ENCODE data around the gene ZXDA.
"Not testable (repeated sequence)": the region's sequence is repeated elsewhere in the genome, so short reads cannot be mapped to it uniquely, and the experiment has no call there.

Gene ZXDA, protein sequence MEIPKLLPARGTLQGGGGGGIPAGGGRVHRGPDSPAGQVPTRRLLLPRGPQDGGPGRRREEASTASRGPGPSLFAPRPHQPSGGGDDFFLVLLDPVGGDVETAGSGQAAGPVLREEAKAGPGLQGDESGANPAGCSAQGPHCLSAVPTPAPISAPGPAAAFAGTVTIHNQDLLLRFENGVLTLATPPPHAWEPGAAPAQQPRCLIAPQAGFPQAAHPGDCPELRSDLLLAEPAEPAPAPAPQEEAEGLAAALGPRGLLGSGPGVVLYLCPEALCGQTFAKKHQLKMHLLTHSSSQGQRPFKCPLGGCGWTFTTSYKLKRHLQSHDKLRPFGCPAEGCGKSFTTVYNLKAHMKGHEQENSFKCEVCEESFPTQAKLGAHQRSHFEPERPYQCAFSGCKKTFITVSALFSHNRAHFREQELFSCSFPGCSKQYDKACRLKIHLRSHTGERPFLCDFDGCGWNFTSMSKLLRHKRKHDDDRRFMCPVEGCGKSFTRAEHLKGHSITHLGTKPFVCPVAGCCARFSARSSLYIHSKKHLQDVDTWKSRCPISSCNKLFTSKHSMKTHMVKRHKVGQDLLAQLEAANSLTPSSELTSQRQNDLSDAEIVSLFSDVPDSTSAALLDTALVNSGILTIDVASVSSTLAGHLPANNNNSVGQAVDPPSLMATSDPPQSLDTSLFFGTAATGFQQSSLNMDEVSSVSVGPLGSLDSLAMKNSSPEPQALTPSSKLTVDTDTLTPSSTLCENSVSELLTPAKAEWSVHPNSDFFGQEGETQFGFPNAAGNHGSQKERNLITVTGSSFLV

DNA sequence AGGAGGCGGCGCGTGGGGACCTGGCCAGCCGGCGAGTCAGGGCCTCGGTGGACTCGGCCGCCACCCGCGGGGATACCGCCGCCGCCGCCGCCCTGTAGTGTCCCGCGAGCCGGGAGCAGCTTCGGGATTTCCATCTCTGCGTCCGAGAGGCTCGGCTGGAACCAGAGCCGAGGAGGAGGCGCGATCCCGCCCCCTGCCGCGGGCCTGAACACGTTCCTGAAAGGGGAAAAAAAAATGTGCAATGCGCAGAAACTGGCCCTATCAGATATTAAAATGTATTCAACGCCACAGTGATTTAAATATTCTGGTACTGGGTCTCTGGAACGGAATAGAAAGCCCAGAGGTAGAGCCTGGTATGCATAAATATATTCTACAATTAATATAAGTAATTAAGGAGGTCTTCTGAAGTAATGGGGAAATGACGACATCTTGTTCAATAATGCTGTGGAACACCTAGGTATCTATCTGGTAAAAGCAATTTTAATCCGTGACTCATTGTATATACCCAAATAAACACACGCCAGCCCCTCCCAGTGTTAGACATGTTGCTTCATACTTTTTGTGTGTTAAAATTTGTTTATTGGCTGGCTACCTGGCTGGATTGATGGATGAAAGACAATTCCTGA lies at the start of gene ZXDA:
Gene ZXDA (minus strand): TSS at position 172 of the 626 bp plus-strand sequence. CDS start 38 bp downstream, at position 134.
- DNase-seq (ENCODE audit: low spot score), result not testable (repeated sequence)

DNA sequence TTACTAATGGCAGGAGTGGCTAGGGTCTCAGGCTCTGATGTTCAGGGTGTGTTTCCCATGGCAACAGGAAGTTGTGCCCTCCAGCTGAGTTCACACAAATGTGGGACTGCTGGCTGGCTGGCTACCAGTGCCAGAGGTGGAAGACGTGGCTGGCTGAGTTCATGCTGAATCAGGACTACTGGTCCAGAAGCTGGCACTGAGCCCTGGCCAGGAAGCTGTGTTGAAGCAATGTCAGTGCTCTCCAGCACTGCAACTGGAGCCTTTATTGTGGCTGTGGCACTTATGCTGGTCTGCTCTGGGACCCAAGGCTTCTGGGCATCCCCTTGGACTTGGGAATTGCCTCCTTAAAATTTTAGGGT lies 42.0 kb upstream of the ZXDA start:
- no peak for DNase-seq (ENCODE audit: low spot score)

DNA sequence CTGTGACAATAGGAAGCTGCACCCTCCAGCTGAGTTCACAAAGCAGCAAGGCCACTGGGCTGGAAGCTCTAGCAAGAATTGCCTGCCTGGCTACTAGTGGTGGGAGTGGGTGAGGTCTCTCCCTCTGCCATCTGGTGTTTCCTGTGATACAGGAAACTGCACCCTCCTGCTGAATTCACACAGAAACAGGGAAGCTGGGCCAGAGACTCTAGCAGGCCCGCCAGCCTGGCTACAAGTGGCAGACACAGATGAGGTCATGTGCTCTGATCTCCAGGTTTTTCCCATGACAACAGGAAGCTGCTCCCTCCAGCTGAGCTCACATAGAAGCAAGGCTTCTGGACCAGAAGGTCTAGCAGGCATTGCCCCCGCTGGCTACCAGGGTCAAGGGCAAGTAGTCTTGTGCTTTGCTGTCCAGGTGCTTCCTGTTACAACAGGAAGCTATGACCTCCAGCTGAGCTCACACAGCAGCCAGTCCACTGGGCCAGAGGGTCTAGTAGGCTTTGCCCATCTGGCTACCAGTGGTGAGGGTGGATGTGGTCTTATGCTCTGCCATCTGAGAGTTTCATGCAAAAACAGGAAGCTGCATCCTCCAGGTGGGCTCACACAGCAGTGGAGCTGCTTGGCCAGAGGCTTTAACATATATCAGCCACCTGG lies 41.5 kb upstream of the ZXDA start:
- DNase-seq (ENCODE audit: low spot score), result no peak

DNA sequence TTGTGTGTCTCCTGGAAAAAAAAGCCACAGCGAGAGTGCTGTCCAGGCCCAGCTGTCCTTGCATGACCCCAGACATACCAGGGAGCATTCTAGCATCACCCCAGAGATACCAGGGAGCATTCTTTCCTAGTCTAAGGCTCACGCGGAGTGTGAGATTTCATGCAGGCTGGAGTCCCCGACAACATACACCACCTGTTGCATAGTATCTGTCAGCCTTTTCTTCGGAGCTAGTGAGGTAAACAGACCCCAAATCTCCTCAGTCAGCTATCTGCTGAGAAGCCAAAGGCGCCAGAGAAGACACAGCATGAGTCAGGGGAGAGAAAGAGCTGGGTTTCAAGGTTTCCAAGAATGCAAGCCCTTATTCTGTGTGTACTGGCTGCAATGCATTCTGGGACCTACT lies 23.1 kb upstream of the ZXDA start:
- DNase-seq (ENCODE audit: low spot score), result no peak

DNA sequence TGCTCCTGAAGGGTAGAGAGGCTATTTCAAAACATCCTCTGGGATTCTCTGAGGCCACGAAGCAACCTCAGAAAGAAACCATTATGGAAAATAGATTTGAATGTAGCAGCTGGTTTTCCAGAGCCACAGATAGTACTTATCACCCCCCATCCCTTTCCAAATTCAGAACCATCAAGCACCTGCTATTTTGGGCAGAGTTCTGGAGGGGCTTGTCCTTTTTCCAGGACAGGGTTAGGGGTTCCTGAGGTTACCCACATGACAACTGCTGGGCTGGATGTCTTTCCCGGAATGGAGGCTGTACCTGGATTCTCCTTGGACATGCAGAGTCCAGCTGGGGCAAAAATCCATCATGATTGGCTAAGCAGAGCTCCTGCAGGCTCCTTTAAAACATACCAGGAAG lies 22.0 kb upstream of the ZXDA start:
- no peak for DNase-seq (ENCODE audit: low spot score)

DNA sequence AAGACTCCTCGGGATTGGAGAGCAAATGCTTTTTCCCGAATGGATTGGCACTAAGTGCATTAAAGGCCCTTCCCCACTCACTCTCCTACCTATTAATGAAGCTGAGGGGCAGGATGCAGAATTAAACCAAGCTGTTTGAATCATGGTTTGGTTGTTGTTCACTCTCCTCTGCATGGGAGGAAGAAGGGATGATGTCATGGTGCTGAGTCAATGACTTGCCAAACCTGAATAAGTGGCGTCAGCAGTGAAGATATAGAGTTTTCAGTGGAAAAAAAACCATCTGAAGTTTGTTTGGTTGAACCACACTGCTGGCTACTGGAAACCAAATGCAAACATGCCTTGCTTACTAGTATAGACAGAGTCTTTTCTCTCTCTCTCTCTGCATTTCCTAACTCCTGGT lies 19.8 kb upstream of the ZXDA start:
- no peak for DNase-seq (ENCODE audit: low spot score)

DNA sequence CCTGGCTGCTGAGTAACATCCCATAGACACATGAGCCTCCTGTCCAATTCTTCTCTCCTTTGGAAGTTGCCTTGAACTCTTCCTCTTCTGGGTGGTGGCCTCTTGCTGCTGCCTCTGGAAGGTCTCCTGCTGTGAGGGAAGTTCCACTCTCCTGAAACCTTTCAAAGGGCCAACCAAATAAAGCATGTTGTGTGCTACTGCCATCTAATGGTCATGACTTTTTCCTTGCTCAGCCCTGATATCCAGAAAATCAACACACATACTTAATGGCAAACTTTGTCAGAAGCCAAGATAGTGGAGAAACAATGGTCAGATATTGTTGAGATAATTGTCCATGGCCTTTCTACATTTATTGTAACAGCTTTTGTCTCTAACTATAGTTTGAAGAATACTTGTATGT lies 19.1 kb upstream of the ZXDA start:
- peak; percentile 54 for DNase-seq (ENCODE audit: low spot score)

DNA sequence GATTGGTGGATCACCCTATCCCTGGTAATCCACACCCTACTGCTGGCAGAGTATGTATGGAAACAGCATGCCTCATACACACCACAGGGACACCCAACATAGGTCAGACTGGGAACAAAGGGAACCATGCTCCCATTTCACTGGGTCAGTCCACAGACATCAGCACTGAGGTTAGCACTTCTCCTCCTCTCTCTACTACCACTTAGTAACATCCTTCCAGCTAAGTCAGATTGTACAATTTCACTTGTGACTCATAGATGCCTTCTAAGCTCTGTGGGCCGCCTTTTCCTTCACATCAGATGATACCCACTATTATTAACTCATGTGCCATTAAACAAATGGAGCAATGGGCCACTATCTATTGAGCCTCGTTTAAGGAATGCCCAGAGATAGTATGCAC lies 15.5 kb upstream of the ZXDA start:
- DNase-seq (ENCODE audit: low spot score), result no peak

DNA sequence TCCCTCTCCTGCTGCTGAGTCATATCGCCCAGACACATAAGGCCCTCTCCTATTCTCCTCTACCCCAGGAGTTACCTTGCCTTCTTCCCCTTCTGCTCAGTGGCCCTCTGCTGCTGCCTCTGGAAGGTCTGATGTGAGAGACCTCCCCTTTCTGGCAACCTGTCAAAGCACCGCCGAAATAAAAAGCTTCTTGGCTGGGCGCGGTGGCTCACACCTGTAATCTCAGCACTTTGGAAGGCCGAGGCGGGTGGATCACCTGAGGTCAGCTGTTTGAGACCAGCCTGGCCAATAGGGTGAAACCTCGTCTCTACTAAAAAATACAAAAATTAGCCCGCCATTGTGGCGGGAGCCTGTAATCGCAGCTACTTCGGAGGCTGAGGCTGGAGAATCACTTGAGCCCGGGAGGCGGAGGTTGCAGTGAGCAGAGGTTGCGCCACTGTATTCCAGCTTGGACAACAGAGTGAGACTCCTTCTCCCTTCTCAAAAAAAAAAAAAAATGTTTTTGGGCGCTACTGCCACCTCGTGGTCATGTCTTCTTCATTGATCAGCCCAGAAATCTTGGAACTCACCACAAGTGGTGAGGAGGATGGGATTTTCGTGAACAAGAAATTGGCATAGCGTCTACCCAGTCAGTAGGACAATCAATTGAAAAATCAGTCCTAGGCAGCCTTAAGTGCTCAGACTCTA lies 8.6 kb upstream of the ZXDA start:
- no peak for DNase-seq (ENCODE audit: low spot score)

DNA sequence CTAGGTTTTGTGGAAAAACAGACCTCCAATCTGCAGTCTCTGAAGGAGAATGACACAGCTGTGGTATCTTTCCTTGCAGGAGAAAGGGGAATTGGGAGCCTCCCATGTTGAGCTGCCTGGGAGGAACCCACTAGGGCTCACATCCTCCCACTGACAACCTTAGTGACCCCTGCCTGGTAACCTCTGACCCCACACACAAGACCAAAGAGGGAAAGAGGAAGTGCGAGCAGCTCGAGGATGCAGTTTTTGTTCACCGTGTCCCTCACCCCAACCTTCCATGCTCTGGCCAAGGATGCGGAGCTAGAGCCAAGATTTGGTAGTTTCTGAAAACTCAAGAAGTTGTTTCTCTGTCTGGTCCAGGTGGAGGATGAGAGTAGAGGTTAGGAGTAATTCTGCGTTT lies 5.4 kb upstream of the ZXDA start:
- no peak for DNase-seq (ENCODE audit: low spot score)

DNA sequence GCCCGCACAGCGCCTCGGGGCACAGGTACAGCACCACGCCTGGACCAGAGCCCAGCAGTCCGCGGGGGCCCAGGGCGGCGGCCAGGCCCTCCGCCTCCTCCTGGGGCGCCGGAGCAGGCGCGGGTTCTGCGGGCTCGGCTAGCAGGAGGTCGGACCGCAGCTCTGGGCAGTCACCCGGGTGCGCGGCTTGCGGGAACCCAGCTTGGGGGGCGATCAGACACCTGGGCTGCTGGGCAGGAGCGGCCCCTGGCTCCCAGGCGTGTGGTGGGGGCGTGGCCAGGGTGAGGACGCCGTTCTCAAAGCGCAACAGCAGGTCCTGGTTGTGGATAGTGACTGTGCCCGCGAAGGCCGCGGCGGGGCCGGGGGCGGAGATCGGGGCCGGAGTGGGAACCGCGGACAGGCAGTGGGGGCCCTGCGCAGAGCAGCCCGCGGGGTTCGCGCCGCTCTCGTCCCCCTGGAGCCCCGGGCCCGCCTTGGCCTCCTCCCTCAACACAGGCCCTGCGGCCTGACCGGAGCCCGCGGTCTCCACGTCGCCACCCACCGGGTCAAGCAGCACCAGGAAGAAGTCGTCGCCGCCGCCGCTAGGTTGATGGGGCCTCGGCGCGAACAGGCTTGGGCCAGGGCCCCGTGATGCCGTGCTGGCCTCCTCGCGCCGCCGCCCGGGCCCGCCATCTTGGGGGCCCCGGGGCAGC lies 517 bp downstream of the ZXDA start:
- peak; percentile 2 for DNase-seq (ENCODE audit: low spot score)

DNA sequence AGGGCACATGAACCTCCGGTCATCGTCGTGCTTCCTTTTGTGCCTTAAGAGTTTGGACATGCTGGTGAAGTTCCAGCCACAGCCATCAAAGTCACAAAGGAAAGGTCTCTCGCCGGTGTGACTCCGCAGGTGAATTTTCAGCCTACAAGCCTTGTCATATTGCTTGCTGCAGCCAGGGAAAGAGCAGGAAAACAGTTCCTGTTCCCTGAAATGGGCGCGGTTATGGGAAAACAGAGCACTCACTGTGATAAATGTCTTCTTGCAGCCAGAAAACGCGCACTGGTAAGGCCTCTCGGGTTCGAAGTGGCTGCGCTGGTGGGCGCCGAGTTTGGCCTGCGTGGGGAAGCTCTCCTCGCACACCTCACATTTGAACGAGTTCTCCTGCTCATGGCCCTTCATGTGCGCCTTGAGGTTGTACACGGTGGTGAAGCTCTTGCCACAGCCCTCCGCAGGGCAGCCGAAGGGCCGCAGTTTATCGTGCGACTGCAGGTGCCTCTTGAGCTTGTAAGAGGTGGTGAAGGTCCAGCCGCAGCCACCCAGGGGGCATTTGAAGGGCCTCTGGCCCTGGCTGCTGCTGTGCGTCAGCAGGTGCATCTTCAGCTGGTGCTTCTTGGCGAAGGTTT lies 1.2 kb downstream of the ZXDA start:
- not testable (repeated sequence) for DNase-seq (ENCODE audit: low spot score)

DNA sequence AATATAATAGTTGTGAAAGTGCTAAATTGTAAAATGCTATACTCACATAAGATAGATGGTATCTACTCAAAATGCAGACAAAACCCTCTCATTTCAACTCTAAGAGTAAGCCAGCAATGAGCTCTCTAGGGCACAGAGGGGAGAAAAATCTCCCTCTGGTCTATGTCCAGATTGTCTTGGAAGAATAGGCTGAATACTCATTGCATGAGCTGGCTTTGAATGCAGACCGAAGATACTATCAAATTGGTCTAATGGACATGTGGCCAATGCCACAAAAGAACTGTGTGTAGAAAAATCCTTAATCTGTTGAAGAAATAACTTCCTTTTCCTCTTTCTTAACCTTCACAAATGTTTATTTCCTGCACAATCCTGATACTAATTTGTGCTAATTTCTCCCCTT lies 3.5 kb downstream of the ZXDA start:
- no peak for DNase-seq (ENCODE audit: low spot score)

DNA sequence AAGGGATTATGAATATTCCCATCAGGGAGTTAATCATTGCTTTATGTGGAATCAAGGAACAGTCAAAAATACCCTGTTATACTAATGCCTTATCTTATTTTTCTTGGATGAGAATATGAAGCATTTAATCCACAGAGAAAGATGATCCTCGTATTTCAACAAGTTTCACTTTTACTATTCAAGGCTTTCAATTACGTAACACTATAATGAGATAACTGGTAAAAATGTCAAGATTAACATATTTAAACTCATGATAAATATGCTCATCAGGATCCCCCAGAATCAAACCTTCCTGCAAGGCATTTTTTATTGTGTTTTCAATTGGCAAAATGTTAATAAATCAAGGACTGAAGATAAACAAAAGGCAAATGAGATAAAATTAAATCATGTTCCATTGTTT lies 5.1 kb downstream of the ZXDA start:
- DNase-seq (ENCODE audit: low spot score), result no peak

DNA sequence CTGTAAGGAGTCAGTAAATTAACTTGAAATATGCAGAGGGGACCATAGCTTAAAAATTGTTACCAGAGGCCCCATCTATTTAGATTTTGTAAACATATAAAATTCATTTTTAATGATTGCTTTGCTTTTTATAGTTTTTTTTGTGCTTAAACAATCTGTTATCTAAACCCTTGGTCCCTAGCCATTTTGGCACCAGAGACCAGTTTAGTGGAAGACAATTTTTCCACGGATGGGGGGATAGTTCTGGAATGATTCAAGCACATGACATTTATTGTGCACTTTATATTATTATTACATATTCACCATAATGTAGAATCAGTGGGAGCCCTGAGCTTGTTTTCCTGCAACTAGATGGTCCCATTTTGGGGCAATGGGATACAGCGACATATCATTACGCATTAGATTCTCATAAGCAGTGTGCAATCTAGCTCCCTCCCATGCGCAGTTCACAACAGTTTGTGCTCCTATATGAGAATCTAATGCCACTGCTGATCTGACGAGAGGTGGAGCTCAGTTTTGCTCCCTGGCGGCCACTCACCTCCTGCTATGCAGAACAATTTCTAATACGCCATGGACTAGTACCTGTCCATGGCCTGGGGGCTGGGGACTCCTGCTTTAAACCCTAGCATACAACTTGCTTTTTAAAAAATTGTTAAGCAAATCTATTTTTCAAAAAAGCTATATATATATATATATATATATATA lies 5.9 kb downstream of the ZXDA start:
- no peak for DNase-seq (ENCODE audit: low spot score)

DNA sequence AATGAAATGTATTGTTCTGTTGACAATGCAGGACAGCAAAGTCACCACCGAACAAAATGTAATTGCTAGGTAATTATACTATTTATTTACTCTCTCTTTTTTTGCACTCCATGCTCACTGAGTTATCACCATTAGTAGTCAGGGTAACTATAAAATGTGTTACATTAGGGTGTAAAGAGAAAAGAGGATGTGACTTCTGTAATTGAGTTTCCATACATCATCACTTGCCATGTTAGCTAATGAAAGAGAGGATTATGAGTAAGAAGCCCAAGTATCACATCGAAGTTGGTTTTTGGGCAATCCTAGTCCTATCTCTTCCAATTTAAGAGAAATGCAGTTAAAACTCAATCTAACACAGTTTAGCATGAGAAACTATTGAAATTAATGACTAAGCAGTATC lies 7.6 kb downstream of the ZXDA start:
- DNase-seq (ENCODE audit: low spot score), result no peak

DNA sequence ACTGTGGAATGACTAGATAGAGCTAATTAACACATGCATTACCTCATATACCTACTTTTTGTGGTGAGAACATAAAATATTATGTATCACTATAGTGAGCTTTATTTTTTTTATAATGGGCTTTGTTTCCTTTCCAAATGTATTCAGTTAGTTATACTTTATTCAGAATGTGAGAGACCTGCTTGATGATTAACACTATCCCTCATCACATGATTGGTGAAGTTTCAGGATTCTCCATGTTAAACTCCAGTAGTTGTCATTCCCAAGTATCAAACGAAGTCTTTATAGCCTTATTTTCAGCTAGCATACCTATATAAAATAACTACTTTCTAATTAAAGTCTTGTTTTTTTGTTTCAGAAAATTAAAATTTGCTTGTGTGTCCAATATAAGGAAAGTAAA lies 8.8 kb downstream of the ZXDA start:
- DNase-seq (ENCODE audit: low spot score), result no peak

DNA sequence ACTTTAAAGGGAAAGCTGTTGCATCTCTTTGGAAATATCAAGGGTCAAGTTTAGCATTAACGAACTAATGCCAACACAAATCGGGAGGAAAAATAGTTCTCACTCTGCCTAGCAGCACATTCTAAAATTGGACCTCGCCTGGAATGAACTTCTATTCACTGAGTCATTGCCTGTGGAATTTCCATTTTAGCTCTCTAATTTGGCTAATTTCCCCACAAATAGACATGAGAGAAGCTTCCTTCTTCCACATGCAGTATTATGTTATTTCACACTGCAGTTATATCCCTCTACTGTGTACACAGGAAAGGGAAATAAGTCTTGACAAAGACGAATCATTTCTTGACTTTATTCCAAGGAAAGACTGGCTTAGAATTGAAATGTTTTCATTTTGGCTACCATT lies 9.3 kb downstream of the ZXDA start:
- peak; percentile 8 for DNase-seq (ENCODE audit: low spot score)

DNA sequence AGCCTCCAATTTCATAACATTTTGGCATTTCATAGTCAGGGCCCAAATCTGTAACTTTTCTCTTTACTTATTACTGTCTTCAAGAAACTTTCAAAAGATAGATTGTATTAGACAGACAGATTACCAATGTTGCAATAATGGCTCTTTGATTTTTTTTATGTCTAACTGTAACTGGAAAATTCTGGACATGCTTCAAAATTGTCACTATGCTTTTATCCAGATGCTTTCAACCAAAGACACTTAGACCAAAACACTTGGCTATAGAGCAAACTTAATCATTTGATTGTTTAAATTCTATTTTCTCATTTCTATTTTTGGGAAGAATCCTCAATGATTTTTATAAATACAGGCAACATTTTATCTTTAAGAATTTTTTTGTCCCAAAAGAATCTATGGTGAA lies 10.4 kb downstream of the ZXDA start:
- no peak for DNase-seq (ENCODE audit: low spot score)

DNA sequence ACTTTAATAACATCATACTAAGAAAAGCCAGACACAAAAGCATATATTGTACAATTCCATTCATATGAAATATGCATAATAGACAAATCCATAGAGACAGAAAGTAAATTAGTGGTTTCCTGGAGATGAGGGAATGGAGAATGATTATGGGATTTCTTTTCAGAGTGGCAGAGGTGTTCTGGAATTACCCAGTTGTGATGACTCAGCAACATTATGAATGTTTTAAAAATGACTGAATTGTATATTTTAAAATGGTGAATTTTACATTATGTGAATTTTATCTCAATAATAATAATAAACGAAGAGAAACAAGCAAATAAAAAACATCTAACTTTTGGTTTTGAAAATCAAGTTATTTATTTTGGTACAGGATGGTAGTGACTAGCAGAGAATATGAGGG lies 11.2 kb downstream of the ZXDA start:
- no peak for DNase-seq (ENCODE audit: low spot score)
